ENCODE measurements around the gene IL36B.
A peak's percentile ranks its signal among the peaks of the same experiment; 100 is the strongest.
"Not testable (repeated sequence)": the region's sequence is repeated elsewhere in the genome, so short reads cannot be mapped to it uniquely, and the experiment has no call there.

Gene IL36B

DNA sequence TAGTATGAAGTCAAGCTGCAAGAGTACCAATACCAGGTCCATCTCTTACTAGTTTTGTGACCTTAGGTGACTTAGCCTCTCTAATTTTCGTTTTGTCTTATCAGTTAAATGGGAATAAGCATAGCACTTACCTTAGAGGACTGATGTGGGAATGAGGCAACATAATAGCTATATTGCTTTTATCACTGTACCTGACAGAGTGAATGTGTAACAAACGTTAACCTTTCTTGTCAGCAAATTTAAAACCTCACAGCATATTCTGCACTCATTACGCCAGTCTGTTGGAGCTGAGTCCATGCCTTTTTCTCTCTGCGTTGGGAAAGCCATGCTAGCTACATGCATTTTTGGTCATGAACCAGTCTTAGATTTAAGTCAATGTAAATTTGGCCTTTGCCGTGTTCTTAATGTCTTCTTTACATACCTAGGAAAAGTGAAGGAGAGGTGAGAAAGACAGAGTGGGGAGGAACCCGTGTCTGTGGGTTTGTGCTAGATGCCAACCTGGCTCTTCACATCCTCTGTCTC, at the start of gene IL36B:
TSS of gene IL36B (minus strand) at position 472 of the 522 bp plus-strand sequence.
- no peak for DNase-seq (ENCODE audit: low spot score)

DNA sequence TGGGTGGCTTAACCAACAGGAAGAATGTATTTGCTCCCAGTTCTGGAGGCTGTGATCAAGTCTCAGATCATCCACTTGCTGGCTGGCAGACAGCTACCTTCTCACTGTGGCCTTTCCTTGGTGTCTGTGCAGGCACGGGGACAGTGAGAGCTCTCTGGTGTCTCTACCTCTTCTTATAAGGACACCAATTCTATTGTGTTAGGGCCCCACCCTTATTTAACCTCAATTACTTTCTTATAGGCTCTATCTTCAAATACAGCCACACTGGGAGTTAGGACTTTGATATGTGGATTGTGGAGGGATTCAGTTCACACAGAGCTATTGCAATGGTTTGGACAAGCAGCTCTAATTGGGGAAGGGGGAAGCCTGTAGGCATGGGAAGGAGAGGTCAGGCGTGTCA, 49.5 kb upstream of the IL36B start:
- no peak for DNase-seq (ENCODE audit: low spot score)

DNA sequence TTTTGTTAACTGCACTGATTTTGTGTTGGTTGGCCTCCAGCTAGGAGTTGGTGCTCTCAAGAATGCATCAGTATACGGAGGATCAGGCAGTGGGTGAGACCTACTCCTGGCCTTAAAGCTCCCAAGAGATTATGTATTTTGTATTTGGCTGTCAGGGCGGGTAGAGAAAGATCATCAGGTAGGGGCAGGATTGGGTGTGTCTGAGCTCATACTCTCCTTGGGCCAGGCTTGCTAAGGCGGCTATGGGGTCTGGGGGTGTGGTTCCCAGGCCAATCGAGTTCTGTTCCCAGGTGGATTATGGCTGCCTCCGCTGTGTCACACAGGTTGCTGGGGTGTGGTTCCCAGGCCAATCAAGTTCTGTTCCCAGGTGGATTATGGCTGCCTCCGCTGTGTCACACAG, 45.9 kb upstream of the IL36B start:
- DNase-seq (ENCODE audit: low spot score) = no peak

DNA sequence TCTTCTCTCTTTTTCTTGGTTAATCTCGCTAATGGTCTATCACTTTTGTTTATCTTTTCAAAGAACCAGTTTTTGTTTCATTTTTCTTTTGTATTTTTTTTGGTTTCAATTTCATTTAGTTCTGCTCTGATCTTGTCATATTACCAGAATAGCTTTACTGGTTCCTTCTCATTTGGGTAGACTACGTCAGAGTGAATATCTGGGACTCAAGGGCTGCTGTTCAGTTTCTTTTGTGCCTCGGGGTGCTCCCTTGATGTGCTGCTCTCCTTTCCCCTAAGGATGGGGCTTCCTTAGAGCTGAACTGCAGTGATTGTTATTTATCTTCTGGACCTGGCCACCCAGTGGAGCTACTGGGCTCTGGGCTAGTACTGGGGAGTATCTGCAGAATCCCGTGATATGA, 45.4 kb upstream of the IL36B start:
- DNase-seq (ENCODE audit: low spot score) = no peak

DNA sequence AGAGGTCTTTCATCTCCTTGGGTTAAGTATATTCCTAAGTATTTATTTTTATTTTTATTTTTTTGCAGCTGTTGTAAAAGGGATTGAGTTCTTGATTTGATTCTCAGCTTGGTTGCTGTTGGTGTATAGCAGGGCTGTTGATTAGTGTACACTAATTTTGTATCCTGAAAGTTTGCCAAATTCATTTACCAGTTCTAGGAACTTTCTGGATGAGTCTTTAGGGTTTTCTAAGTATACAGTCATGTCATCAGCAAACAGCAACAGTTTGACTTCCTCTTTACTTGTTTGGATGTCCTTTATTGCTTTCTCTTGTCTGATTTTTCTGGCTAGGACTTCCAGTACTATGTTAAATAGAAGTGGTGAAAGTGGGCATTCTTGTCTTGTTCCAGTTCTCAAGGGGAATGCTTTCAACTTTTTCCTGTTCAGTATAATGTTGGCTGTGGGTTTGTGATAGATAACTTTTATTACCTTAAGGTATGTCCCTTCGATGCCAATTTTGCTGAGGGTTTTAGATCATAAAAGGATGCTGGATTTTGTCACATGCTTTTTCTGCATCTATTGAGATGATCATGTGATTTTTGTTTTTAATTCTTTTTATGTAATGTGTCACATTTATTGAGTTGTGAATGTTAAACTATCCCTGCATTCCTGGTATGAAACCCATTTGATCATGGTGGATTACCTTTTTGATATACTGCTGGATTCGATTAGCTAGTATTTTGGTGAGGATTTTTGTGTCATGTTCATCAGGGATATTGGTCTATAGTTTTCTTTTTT, 44.4 kb upstream of the IL36B start:
- DNase-seq (ENCODE audit: low spot score) = not testable (repeated sequence)

DNA sequence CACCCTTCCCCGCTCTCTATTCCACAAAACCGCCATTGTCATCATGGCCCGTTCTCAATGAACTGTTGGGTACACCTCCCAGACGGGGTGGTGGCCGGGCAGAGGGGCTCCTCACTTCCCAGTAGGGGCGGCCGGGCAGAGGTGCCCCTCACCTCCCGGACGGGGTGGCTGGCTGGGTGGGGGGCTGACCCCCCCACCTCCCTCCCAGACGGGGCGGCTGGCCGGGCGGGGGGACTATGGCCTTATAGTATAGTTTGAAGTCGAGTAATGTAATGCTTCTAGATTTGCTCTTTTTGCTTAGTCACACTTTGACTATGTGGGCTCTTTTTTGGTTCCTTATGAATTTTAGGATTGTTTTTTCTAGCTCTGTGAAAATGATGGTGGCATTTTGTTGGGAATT, 43.6 kb upstream of the IL36B start:
- DNase-seq (ENCODE audit: low spot score) = not testable (repeated sequence)

DNA sequence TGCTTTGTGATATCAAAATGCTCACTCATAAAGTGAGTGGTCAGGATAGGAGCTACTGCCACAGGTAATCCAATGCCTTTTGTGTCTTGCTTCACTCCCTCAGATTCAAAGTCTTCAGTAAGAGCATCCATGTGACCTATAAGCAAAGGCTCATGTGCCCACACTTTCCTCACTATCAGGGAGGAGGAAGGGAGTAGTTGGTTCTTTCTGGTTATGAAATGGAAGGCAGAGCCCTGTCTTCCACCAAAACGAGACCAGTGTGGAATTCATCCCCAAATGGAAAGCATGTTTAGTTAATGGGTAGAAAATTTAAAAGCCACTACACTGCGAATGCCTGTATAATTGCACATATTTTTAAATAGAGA, 40.9 kb upstream of the IL36B start:
- no peak for DNase-seq (ENCODE audit: low spot score)

DNA sequence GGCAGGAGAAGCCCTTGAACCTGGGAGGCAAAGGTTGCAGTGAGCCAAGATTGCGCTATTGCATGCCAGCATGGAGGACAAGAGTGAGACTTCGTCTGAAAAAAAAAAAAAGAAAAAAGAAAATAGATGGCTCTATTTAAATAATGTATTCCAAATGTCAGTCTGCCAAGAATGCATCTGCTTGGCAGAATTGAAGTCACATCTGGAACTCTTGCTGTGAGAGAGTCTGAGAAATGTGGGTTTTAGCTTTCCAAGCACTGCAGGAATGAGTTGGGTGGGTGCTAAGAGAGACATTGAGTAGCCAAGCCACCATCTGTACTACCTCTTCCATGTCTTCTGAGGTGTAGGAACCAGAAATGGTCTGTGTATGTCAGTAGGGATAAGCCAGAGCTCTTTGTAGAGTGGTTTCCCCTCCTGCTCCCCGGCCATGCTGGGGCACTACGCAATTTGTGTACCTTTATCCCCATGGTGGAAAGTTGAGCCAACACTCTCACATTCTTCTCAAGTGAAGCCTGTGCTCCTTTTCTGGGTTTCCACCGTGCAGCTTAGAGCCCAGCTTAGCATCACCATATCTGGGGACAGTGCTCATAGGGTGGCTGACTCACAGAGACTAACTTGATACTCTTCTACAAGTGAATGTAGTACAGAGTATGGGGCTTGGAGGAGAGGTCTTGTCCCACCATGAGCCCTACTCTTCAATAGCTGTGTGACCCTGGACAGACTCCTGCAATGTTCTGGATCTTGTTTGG, 40.4 kb upstream of the IL36B start:
- no peak for DNase-seq (ENCODE audit: low spot score)

DNA sequence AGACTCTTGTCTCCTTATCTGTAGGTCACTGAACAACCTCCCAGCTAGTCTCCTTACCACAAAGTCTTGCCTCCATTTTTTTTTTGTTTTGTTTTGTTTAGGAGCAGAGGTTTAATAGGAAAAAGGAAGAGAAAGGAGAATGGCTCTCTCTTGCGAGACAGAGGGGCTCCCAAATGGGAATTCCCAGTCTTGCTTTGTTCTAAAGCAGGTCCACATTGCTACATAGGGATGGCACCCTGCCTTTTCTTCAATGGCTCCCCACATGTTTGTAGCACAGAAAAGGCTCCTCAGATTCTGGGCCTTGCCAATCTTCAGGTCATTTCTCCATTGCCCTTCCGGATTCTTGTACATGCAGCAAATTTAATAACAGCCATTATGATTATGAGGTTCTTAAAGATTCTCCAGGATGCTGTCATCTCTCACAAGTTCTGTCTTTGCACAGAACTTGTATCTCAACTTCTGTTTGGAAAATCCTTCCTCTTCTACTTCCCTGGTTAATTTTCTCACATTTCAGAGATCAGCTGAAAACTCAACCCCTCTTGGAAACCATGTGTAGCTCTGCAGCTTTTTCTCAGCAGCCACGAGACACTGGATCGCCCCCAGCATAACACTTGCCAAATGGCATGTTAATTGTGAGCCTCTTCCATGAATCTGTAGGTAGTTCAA, 38.7 kb upstream of the IL36B start:
- no peak for DNase-seq (ENCODE audit: low spot score)

DNA sequence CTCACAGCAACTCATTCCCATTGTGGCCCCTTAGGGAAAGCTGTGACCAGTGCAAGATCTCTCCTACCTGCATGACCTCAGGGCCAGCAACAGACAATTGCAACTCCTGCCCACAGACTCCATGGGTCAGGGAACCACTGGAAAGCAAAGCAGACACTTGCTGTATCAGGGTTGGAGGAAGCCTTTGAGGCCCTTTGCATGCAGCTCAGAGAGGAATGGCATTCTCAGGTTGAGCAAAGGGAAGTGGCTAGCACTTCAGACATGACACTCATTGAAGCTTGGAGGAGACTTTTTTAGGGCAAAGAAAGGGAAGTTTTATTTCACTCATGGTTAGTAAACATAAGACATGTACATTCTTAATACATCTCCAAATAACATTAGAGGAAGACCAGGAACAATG, 37.2 kb upstream of the IL36B start:
- no peak for DNase-seq (ENCODE audit: low spot score)

DNA sequence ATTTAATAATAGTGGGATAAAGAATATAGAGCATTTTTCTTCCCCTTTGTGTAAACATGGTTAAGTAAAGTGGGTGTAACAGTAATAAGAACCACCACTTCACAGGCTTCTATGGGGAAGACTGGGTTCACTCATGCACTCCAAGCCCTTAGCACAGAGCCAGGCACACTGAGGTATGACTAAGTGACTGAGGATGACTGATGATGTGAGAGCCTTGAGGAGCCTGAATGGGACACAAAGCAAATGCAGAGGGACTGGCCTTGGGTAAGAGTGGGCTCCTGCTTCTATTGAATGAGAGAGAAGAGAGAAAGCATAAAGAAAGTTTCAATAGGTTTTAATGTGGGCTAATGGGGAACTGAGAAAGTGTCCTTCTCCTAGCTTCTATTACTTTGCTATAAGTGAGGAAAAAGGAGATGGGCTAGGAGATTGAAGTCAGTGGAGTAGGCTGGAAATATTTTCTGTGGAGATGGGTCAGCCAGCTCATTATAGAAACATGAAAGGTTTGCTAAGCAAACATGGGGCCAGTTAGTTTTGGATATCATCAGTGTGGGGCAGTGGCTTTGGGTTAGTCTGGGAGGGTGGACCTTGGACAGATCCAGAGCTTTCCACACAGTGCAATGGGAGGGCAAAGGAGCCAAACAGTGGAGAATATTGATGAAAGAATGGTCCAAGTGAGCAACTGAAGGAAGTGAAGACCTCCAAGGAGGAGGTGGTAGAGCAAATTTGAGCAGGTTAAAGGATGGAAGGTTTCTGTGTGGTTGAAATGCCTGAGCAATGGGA, 35.7 kb upstream of the IL36B start:
- DNase-seq (ENCODE audit: low spot score) = peak; percentile 28

DNA sequence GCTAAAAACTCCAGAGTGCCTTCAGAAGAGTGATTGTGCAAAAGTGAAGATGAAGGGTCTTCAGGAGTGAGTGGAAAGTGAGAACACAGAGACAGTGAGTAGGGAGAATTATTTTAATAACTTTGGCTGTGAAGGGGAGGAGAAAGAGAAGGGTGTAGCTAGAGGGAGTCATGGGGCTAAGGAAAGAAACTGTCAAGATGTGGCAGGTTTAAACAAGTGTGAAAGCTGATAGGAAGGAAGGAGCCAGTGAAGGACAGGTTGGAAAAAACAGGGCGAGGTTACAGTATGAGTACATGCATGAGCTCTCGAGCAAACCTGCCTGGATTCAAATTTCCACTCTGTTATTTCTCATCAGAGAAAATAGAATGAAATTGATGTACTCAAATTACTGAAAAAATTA, 32.9 kb upstream of the IL36B start:
- no peak for DNase-seq (ENCODE audit: low spot score)

DNA sequence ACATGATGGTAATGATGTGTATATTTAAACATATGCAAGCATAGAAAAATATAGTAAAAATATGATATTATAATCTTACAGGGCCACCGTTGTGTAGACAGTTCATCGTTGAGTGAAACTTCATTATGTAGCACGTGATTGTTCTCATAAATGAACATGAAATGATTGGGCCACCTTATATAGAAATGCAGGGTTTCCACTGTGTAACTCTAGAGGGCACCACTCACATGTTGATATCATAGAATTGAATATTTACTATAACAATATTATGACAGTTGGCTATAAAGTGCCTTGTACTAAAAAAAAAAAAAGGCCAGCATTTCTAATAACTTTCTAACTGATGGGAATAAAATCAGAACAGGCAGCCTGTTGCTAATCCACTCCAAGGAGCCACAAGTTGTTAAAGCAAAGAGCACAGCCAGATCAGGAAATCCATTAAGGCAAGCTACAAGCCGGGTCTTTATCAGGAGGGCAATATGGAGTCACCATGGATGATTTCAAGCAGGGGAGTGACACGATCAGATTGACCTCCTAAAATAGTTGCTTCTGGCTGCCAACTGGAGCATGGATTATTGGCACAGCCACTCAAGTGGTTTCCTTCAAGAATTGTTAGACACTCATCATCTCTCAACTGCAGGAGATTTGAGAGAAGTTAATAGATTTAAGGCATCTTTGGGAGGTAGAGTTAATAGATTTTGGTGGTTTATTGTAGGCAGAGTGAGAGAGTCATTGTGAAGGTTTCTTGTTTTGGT, 31.8 kb upstream of the IL36B start:
- DNase-seq (ENCODE audit: low spot score) = no peak

DNA sequence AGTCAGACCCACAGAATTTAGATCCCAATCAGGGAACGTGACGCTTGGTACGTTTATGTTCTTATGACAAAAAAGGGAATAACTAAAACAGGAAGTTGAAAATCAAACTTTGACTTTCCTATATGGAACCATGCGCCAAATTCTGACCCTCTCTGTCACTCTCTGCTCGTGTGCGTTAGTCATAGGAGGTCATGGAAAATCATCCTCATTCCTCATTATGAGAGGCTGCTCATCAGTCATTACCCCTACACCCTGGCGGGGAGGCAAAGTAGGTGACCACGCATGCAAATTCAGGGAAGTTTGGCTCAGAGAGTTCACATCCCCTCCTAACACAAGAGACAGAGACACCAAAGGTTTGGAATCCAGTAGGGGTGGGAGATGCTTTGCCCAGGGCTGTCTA, 30.6 kb upstream of the IL36B start:
- DNase-seq (ENCODE audit: low spot score) = no peak

DNA sequence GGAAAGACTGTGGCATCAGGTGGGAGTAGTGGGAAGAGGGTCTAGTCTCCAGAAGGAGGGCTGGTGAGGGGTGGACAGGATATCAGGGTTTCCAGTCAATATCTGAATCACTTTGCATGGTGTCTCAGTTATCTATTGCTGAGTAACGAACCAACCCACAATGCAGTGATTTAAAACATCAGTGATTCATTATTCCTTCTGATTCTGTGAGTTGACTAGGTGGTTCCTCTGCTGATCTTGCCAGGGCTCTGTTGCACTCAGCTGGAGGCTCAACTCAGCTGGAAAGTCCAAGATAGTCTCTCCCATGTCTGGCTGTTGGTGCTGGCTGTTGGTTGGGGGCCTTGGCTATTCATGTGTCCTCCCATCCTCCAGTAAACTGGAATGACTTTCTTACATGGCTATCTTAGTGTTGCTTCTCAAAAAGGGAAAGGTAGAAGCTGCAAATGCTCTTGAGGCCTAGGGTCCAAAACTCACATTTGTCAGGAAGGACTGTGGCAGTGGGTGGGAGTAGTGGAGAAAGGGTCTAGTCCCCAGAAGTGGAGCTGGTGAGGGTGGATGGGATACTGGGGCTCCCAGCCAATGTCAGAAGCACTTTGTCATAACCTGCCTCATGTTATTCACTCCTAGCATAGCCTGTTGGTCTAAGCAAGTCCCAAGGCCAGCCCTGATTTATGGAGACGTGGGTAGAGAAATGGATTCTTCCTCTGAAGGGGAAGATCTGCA, 29.0 kb upstream of the IL36B start:
- DNase-seq (ENCODE audit: low spot score) = no peak

DNA sequence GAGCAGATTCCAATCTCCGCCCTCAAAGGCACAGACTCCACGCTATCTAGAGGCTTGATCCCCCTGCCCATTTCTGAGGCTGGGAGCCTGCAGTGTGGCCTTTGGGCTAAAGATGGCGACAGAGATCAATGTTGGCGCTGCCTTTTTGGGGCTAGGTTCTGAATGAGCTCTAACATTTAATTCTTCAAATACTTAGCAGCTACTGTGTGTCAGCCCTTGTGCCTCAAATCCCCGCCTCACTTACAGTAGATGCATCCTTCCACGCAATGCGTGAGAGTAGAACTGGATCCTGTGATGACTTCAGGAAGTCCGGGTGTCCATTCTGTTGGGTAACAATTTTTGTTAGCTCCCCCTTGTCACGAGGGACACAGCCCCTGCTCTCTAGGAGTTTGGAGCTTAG, 27.5 kb upstream of the IL36B start:
- peak; percentile 37 for DNase-seq (ENCODE audit: low spot score)

DNA sequence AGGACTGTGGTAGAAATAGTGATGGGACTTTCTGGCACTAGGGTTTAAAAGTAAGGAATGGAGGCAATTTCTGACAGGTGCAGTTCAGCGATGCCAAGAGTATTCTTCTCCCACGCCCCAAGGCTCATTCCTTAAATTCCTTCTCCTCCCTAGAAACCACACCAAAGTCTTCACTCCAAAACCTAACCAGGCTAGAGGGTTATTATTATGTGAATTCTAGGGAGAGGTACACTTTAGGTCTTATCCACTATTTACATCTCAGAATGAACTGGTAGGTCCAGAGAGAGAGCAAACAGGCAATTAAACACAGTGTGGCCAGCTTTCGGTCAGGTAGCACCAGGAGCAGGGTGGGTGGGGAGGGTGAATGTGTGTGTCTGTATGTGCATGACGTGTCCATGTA, 26.5 kb upstream of the IL36B start:
- DNase-seq (ENCODE audit: low spot score) = no peak

DNA sequence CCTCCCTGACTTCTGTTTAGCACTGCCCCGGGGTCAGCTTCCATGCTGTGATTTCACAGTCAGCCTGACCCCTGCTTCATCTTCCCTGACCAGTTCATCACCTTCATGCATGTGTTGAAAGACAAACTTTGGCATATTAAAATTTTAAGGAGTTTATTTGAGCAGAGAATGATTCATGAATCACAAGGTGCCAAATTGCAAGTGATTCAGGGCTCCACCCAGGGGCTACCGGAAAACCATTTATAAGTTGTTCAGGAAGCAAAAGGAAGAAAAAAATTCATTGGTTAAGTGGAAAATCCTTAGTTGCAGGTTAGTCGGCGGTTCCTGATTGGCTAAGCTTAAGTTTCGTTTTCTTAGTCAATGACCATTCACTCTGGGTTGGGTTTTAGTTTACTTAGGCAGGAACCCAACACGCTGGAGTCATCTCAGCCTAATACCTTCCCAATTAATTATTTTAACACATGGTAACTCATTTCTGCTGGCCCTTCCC, 25.7 kb upstream of the IL36B start:
- DNase-seq (ENCODE audit: low spot score) = no peak

DNA sequence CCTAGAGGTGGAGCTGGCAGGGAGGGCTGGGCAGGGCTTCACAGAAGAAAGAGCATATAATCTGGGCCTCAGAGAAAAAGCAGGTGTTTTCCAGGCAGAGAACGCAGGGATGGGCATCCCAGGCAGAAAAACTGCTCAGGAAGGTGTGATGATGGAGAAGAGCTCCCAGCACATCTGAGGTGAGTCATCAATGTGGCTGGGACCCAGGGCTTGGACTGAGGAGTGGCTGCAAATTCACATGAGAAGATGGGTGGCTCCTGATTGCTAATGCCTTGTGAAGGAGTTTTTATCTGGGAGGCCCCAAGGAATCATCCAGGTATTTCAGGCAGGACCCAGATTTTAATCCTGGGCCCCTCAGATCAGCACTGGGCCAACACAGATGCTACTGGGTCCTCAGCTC, 25.3 kb upstream of the IL36B start:
- no peak for DNase-seq (ENCODE audit: low spot score)

DNA sequence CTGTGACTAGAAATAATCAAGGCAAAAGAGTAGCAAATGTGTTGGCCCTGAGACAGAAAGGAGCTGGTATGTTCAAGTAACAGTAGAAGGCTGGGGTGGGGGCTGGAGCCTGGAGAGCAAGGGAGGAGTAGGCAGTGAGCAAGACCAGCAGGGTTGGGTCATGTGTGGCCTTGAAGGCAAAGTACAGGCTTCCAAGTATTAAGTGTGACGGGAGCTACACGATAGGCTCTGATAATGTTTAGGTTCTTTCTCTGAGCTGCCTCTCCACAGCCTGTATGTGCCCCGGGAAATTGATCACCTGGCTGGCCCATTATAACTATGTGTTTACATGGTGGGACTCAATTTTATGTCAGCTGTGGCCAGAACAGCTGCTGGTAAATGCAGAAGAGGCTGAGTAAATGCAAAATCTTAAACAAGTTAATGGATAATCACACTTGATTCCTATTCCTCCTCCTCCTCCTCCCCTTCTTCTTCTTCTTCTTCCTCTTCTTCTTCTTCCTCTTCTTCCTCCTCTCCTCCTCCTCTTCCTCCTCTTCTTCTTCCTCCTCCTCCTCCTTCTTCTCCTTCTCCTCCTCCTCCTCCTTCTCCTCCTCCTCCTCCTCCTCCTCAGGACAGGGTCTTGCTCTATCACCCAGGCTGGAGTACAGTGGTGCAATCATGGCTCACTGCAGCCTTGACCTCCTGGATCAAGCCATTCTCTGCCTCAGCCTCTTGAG, 24.4 kb upstream of the IL36B start:
- no peak for DNase-seq (ENCODE audit: low spot score)

Measured in HuH-7.5 (cell line).